Bone marrow (tissue), 2 donors: ENCODE results near the gene DMXL2.
"Not testable (repeated sequence)": the region's sequence is repeated elsewhere in the genome, so short reads cannot be mapped to it uniquely, and the experiment has no call there.

Experiments
- DNase-seq, 2 donors: peaks; one replicate each; lab custom pipeline; 2025; lab: John Stamatoyannopoulos, UW

Gene DMXL2

GRCh38 chr15:51624022-51624421, 1.5 kb upstream of the DMXL2 start:
- DNase-seq, result no peak

GRCh38 chr15:51623386-51623938, 891 bp upstream of the DMXL2 start:
- peak; percentile 28 to 50 for DNase-seq

- peak in 1 of 2 donors; percentile 87 for DNase-seq
These were observed 501 bp downstream of the DMXL2 start for GRCh38 chr15:51621936-51622603.

GRCh38 chr15:51621155-51621765, 1.3 kb downstream of the DMXL2 start:
- no peak for DNase-seq

GRCh38 chr15:51620641-51621040, 1.9 kb downstream of the DMXL2 start:
- no peak for DNase-seq

GRCh38 chr15:51620122-51620521, 2.4 kb downstream of the DMXL2 start:
- no peak for DNase-seq

GRCh38 chr15:51619331-51620035, 3.1 kb downstream of the DMXL2 start:
- DNase-seq, result no peak

- DNase-seq, result no peak
These were observed 4.7 kb downstream of the DMXL2 start for GRCh38 chr15:51617886-51618285.

- DNase-seq, result no peak
These were observed 8.6 kb downstream of the DMXL2 start for GRCh38 chr15:51613951-51614350.

- not testable (repeated sequence) for DNase-seq
These were observed 9.9 kb downstream of the DMXL2 start for GRCh38 chr15:51612669-51613068.

GRCh38 chr15:51603462-51603948, 19.1 kb downstream of the DMXL2 start:
- DNase-seq, result not testable (repeated sequence)

- no peak for DNase-seq
These were observed 19.6 kb downstream of the DMXL2 start for GRCh38 chr15:51603002-51603401.

GRCh38 chr15:51602484-51602883, 20.1 kb downstream of the DMXL2 start:
- no peak for DNase-seq

- DNase-seq, result no peak
These were observed 20.8 kb downstream of the DMXL2 start for GRCh38 chr15:51601801-51602200.

- no peak for DNase-seq
These were observed 22.5 kb downstream of the DMXL2 start for GRCh38 chr15:51600114-51600513.

GRCh38 chr15:51589881-51590568, 32.5 kb downstream of the DMXL2 start:
- no peak for DNase-seq

GRCh38 chr15:51588966-51589365, 33.6 kb downstream of the DMXL2 start:
- no peak for DNase-seq

GRCh38 chr15:51585986-51586385, 36.6 kb downstream of the DMXL2 start:
- no peak for DNase-seq

GRCh38 chr15:51580982-51581381, 41.6 kb downstream of the DMXL2 start:
- DNase-seq, result no peak

- DNase-seq, result no peak
These were observed 42.2 kb downstream of the DMXL2 start for GRCh38 chr15:51580385-51580784.

GRCh38 chr15:51579012-51579411, 43.6 kb downstream of the DMXL2 start:
- DNase-seq, result no peak

GRCh38 chr15:51577636-51578304, 44.8 kb downstream of the DMXL2 start:
- no peak for DNase-seq
